Measurements from ENCODE around the gene CRP. TPM values are rescaled to one million over a fixed set of nuclear protein-coding genes. Genes with fewer than 3 reads are reported as not detected.

Gene CRP
- total RNA-seq, 1 experiment from 2014 or later = not detected

- H3K4me2 ChIP-seq (ENCODE audit: low read length) = no peak overlapping the region
These were observed 8.5 kb downstream of the CRP start for GRCh38 chr1:159705904-159706256.

GRCh38 chr1:159705251-159705903 lies 9.0 kb downstream of the CRP start:
- Histone ChIP-seq H3K27ac (ENCODE audit: low read length) (no peak overlapping the region), H2AFZ (ENCODE audit: low read length) (no peak overlapping the region), H3K4me1 (ENCODE audit: insufficient read depth, low read length) (no peaks in the 10 kb centered on the region), H4K20me1 (ENCODE audit: low read length) (no peaks in the 10 kb centered on the region), H3K4me2 (ENCODE audit: low read length) (no peak overlapping the region), H3K27me3 (ENCODE audit: low read length) (peaks cover 76% of the 10 kb centered on the region), H3K79me2 (ENCODE audit: low read length) (no peaks in the 10 kb centered on the region), H3K9me3 (ENCODE audit: low read length) (no peaks in the 10 kb centered on the region), H3K9ac (ENCODE audit: low read length) (no peak overlapping the region), H3K4me3 (ENCODE audit: low read length) (no peak overlapping the region), H3K9me2 (replicated peaks; ENCODE audit: low read length) (no peaks in the 10 kb centered on the region), H3F3A (ENCODE audit: low read length, unreplicated experiment) (no peaks in the 10 kb centered on the region), H3K36me3 (ENCODE audit: low read depth, low read length) (no peaks in the 10 kb centered on the region)
- no peak for ATAC-seq
- BruUV-seq (replicated peaks) = no TSS peak
- no peak for TF ChIP-seq CTCF (conservative IDR thresholded peaks at IDR 0.05; ENCODE audit: low read depth, low read length)
- TF ChIP-seq EZH2 (IDR thresholded peaks at IDR 0.05; ENCODE audit: low read length, unreplicated experiment) = no peak
- no peak for TF ChIP-seq EZH2phosphoT487 (IDR thresholded peaks at IDR 0.05; ENCODE audit: borderline replicate concordance, low read length)
- ChIA-PET CTCF (no interaction called here), POLR2A (ENCODE audit: unreplicated experiment) (no interaction called here)
- DNase-seq = no peak
- intact Hi-C loops (cut with micrococcal nuclease) = no loop called here

More at GRCh38 chr1:159705904-159706256, 8.5 kb downstream of the CRP start:
- Histone ChIP-seq H3K79me2 (ENCODE audit: low read length) (no peaks in the 10 kb centered on the region), H3F3A (ENCODE audit: low read length, unreplicated experiment) (no peaks in the 10 kb centered on the region), H2AFZ (ENCODE audit: low read length) (no peak overlapping the region), H3K4me3 (ENCODE audit: low read length) (no peak overlapping the region), H3K9ac (ENCODE audit: low read length) (no peak overlapping the region), H3K9me2 (replicated peaks; ENCODE audit: low read length) (no peaks in the 10 kb centered on the region), H4K20me1 (ENCODE audit: low read length) (no peaks in the 10 kb centered on the region), H3K4me1 (ENCODE audit: insufficient read depth, low read length) (no peaks in the 10 kb centered on the region), H3K27me3 (ENCODE audit: low read length) (peaks cover 74% of the 10 kb centered on the region), H3K9me3 (ENCODE audit: low read length) (no peaks in the 10 kb centered on the region), H3K27ac (ENCODE audit: low read length) (no peak overlapping the region), H3K36me3 (ENCODE audit: low read depth, low read length) (no peaks in the 10 kb centered on the region)
- no peak for ATAC-seq
- no peak for TF ChIP-seq EZH2 (IDR thresholded peaks at IDR 0.05; ENCODE audit: low read length, unreplicated experiment)
- no peak for TF ChIP-seq CTCF (conservative IDR thresholded peaks at IDR 0.05; ENCODE audit: low read depth, low read length)
- no peak for TF ChIP-seq EZH2phosphoT487 (IDR thresholded peaks at IDR 0.05; ENCODE audit: borderline replicate concordance, low read length)
- ChIA-PET CTCF (no interaction called here), POLR2A (ENCODE audit: unreplicated experiment) (no interaction called here)
- BruUV-seq (replicated peaks) = no TSS peak
- intact Hi-C loops (cut with micrococcal nuclease) = no loop called here
- DNase-seq = no peak

- no peak overlapping the region for H3K9ac ChIP-seq (ENCODE audit: low read length)
- peaks cover 72% of the 10 kb centered on the region for H3K27me3 ChIP-seq (ENCODE audit: low read length)
- no peak overlapping the region for H3K4me3 ChIP-seq (ENCODE audit: low read length)
- no peak overlapping the region for H3K27ac ChIP-seq (ENCODE audit: low read length)
- no peaks in the 10 kb centered on the region for H3K9me3 ChIP-seq (ENCODE audit: low read length)
- no peaks in the 10 kb centered on the region for H4K20me1 ChIP-seq (ENCODE audit: low read length)
- CTCF ChIA-PET = no interaction called here
- BruUV-seq (replicated peaks) = no TSS peak
- no peaks in the 10 kb centered on the region for H3K4me1 ChIP-seq (ENCODE audit: insufficient read depth, low read length)
- TF ChIP-seq EZH2phosphoT487 (IDR thresholded peaks at IDR 0.05; ENCODE audit: borderline replicate concordance, low read length) (no peak), CTCF (conservative IDR thresholded peaks at IDR 0.05; ENCODE audit: low read depth, low read length) (no peak), EZH2 (IDR thresholded peaks at IDR 0.05; ENCODE audit: low read length, unreplicated experiment) (no peak)
- POLR2A ChIA-PET (ENCODE audit: unreplicated experiment) = no interaction called here
- H2AFZ ChIP-seq (ENCODE audit: low read length) = no peak overlapping the region
- DNase-seq = no peak
- H3K36me3 ChIP-seq (ENCODE audit: low read depth, low read length) = no peaks in the 10 kb centered on the region
- no peak overlapping the region for H3K4me2 ChIP-seq (ENCODE audit: low read length)
- H3F3A ChIP-seq (ENCODE audit: low read length, unreplicated experiment) = no peaks in the 10 kb centered on the region
- no peaks in the 10 kb centered on the region for H3K9me2 ChIP-seq (replicated peaks; ENCODE audit: low read length)
- intact Hi-C loops (cut with micrococcal nuclease) = no loop called here
- no peak for ATAC-seq
- H3K79me2 ChIP-seq (ENCODE audit: low read length) = no peaks in the 10 kb centered on the region
These were observed 9.9 kb downstream of the CRP start for GRCh38 chr1:159704481-159704880.
